ENCODE data around the gene DLGAP1.

Gene DLGAP1

GRCh38 chr18:3510024-3510423 is 945.1 kb downstream of the DLGAP1 start:
- no peak for DNase-seq

- DNase-seq = no peak
Measured at GRCh38 chr18:3508576-3509549, 946.2 kb downstream of the DLGAP1 start.

- DNase-seq = no peak
Measured at GRCh38 chr18:3504637-3505036, 950.5 kb downstream of the DLGAP1 start.

GRCh38 chr18:3502650-3503049 is 952.5 kb downstream of the DLGAP1 start:
- DNase-seq = no peak

- no peak for DNase-seq
Measured at GRCh38 chr18:3500016-3500415, 955.1 kb downstream of the DLGAP1 start.

- DNase-seq = no peak
Measured at GRCh38 chr18:3499501-3499900, 955.6 kb downstream of the DLGAP1 start.

GRCh38 chr18:3498698-3499471 is 956.2 kb downstream of the DLGAP1 start:
- peak; percentile 17 for DNase-seq

GRCh38 chr18:3495691-3496430 is 959.2 kb downstream of the DLGAP1 start:
- no peak for DNase-seq

- DNase-seq = no peak
Measured at GRCh38 chr18:3494569-3494968, 960.5 kb downstream of the DLGAP1 start.

GRCh38 chr18:3494245-3494526 is 960.9 kb downstream of the DLGAP1 start:
- DNase-seq = no peak

- DNase-seq = no peak
Measured at GRCh38 chr18:3493501-3494244, 961.4 kb downstream of the DLGAP1 start.

GRCh38 chr18:3492721-3493120 is 962.4 kb downstream of the DLGAP1 start:
- DNase-seq = no peak

- DNase-seq = no peak
Measured at GRCh38 chr18:3491981-3492555, 963.0 kb downstream of the DLGAP1 start.

- no peak for DNase-seq
Measured at GRCh38 chr18:3489462-3489861, 965.6 kb downstream of the DLGAP1 start.

- no peak for DNase-seq
Measured at GRCh38 chr18:3486512-3486911, 968.6 kb downstream of the DLGAP1 start.

GRCh38 chr18:3485153-3486149 is 969.7 kb downstream of the DLGAP1 start:
- DNase-seq = no peak

- DNase-seq = no peak
Measured at GRCh38 chr18:3482258-3482657, 972.8 kb downstream of the DLGAP1 start.

- peak; percentile 23 for DNase-seq
Measured at GRCh38 chr18:3481696-3482210, 973.4 kb downstream of the DLGAP1 start.

GRCh38 chr18:3480827-3481573 is 974.1 kb downstream of the DLGAP1 start:
- DNase-seq = no peak

GRCh38 chr18:3479978-3480509 is 975.1 kb downstream of the DLGAP1 start:
- DNase-seq = no peak
